Mucosa of stomach (tissue), 1 donor: ENCODE results near the gene CELSR1.
A peak's percentile ranks its signal among the peaks of the same experiment; 100 is the strongest.

Experiments used
- H3K27me3 ChIP-seq: one replicate; pipeline ENCODE4 v1.7.0; 2013; ENCODE audit warnings: mild to moderate bottlenecking, low read length; ENCODE audit not compliant: control insufficient read depth, insufficient read depth
- H3K36me3 ChIP-seq: one replicate; pipeline ENCODE4 v1.7.0; 2013; ENCODE audit warnings: low read length; ENCODE audit not compliant: control insufficient read depth, insufficient read depth
- H3K4me1 ChIP-seq: one replicate; pipeline ENCODE4 v1.7.0; 2013; ENCODE audit warnings: mild to moderate bottlenecking, low read length; ENCODE audit not compliant: control insufficient read depth, insufficient read depth
- H3K4me3 ChIP-seq: one replicate; pipeline ENCODE4 v1.7.0; 2013; ENCODE audit warnings: low read length
- H3K9ac ChIP-seq: one replicate; pipeline ENCODE4 v1.7.0; 2013; ENCODE audit warnings: mild to moderate bottlenecking, low read length, moderate library complexity
- H3K9me3 ChIP-seq: one replicate; pipeline ENCODE4 v1.7.0; 2013; ENCODE audit warnings: mild to moderate bottlenecking, low read length, moderate library complexity; ENCODE audit not compliant: control insufficient read depth
- donor health status: Pancreatic carcinoma.

The CELSR1 gene

DNA sequence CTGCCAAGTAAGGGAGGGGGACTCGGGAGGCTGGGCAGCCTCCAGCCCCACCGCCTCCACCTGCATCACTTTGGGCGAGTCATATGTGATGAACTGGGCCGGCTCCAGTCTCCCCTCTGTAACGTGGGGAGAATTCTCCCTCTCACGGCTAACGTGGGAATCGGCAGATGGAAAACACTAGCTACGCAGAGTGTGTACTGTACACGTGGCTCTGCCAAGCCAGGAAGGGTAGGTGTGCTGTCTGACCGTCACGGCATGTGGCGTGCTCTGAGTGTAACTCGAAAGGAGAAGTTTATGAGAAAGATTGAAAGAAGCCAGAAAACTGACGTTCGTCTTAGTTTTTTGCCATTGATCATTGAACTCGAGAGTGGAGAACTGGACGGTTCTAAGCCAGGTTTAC is 188.2 kb downstream of the CELSR1 start:
- no peak overlapping the region for H3K4me3 ChIP-seq
- no peaks in the 10 kb centered on the region for H3K9me3 ChIP-seq
- no peak overlapping the region for H3K9ac ChIP-seq
- peaks cover 15% of the 10 kb centered on the region for H3K36me3 ChIP-seq
- H3K4me1 ChIP-seq = no peaks in the 10 kb centered on the region
- H3K27me3 ChIP-seq = no peaks in the 10 kb centered on the region

DNA sequence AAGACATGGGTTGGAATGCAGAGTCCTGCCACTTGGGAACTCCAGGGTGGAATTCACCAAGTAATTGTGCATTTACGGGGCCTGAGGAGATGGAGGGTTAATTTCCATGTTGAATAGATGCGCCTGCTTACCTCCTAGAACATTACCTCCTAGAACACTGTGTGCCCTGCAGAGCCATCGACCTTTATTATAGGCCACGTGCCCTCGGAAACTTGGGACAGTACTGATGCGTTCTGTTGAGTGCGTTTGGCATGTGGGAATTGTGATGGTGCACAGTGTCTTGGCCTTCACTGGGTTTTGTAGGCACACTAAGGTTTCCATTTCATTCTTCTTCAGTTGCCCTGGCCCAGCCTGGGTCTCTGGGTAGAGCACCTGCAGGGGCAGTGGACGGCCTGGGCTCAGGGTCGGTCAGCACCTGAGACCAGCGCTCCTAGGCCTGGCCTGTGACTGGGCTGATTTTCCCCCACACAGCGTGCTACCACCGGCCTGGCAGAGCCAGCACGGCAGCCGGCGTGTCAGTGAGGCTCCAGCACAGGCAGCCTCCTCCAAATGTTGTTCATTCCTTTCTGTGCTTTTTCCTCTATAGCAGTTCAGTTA is 189.2 kb downstream of the CELSR1 start:
- no peaks in the 10 kb centered on the region for H3K27me3 ChIP-seq
- no peaks in the 10 kb centered on the region for H3K4me1 ChIP-seq
- H3K4me3 ChIP-seq = no peak overlapping the region
- H3K9ac ChIP-seq = no peak overlapping the region
- no peaks in the 10 kb centered on the region for H3K9me3 ChIP-seq
- H3K36me3 ChIP-seq = peaks cover 11% of the 10 kb centered on the region

DNA sequence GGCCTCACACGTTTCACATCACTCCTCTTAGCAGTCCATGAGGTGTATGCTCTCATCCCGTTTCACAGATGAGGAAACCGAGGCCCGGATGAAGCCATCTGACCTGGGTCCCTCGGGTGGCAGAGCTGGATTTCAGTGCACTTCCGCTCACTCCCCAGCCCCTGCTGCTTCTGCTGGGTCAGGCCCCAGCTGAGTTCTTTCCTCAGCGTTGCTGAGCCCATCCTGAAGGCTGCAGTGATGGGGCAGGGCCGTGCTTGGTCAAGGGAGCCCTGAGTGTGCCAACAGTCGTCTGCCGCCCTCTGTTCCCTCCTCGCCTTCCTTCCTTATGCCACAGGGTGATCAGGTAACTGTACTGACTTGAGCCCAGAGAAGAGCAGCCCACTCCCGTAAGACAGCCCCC is 189.8 kb downstream of the CELSR1 start:
- Histone ChIP-seq H3K4me3 (no peak overlapping the region), H3K9me3 (no peaks in the 10 kb centered on the region), H3K4me1 (no peaks in the 10 kb centered on the region), H3K27me3 (no peaks in the 10 kb centered on the region), H3K36me3 (peaks cover 8% of the 10 kb centered on the region), H3K9ac (no peak overlapping the region)

DNA sequence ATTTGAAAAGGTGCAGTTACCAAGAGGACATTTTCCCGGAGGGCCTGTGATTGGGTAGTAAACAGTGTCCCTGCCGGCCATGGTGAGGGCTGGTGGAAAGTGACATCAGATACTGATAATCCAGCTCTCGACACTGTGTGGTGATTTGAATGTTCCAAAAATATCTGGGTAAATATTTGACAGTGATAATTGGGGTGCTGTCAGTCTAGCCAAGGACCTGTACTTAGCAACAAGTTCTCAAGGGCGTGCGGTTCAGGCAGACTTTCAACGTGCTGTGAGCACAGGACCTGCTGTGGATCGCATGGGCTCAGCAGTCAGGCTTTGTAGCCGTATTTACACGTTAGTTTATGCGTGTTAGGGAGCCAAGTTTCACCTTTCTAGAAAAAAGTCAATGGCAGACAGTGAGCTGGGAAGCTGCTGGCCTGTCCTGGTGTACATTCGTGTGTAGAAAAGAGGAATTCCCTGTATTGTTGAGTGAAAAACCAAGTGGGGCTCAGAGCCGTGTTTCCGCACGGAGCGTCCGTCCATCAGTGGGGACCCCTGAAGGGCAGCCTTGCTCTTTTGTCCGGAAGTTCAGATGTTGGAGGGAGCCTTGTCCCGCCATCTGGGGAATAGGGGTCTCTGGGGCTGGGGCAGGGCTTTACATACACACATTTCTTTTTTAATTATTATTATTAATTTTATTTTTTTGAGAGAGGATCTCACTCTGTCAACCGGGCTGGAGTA is 190.6 kb downstream of the CELSR1 start:
- Histone ChIP-seq H3K36me3 (peaks cover 8% of the 10 kb centered on the region), H3K27me3 (no peaks in the 10 kb centered on the region), H3K9ac (no peak overlapping the region), H3K4me1 (no peaks in the 10 kb centered on the region), H3K4me3 (no peak overlapping the region), H3K9me3 (no peaks in the 10 kb centered on the region)

DNA sequence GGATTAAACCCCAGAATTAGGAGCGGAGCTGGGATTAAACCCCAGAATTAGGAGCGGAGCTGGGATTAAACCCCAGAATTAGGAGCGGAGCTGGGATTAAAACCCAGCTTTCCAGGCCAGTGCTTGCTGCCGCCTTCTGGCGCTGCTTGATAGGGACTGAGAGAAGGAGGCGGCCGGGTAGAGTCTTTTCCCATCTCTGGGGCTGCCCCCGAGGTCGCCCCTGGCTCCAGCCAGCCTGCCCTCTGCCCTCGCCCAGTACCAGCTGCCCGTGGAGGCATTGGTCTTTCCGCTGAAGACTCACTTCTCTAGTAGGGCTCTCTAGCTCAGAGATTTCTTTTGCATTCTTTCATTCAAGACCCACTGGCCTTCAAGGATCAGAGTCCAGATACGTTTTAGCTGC is 196.7 kb downstream of the CELSR1 start:
- no peak overlapping the region for H3K9ac ChIP-seq
- H3K36me3 ChIP-seq = no peaks in the 10 kb centered on the region
- H3K4me1 ChIP-seq = peaks cover 8% of the 10 kb centered on the region
- no peaks in the 10 kb centered on the region for H3K9me3 ChIP-seq
- H3K4me3 ChIP-seq = no peak overlapping the region
- no peaks in the 10 kb centered on the region for H3K27me3 ChIP-seq

DNA sequence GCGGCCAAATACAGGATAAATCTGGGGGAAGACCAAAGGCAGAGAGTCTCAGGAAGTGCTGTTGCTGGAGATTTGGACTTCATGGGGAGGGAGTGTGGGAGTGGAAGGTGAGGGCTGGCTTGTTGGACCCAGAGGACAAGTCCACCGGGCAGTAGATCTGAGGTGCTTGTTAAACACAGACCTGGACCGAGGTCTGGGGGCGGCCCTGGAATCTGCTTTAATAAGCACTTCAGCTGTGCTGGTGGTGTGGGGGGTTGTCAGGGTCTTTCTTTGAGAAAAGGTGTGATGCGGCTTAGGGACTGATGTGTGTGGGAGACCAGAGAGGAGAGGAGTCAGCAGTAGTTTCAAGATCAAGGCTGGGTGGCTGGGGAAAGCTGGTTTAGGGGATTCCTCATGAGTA is 197.5 kb downstream of the CELSR1 start:
- Histone ChIP-seq H3K36me3 (no peaks in the 10 kb centered on the region), H3K4me1 (peaks cover 8% of the 10 kb centered on the region), H3K9me3 (no peaks in the 10 kb centered on the region)

DNA sequence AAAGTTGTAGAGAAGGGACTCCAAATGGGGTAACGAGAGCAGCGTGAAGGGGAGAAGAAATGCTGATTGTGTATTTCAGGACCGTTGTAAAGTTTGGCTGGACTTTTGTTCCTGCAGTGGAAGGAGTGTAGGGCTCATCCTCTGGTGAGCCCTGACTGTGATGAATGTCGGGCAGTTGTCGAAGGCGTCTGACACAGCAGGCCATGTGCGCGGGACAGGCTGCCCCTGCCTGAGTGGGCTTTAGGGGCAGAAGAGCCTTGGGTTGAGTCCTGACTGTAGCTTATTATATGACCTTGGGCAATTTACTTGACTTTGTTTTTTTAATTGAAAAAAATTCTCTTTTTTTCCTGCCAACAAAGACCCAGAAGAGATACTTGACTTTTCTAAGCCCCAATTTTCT is 198.8 kb downstream of the CELSR1 start:
- no peak overlapping the region for H3K4me3 ChIP-seq
- no peak overlapping the region for H3K9ac ChIP-seq
- H3K36me3 ChIP-seq = no peaks in the 10 kb centered on the region
- H3K4me1 ChIP-seq = peaks cover 8% of the 10 kb centered on the region
- no peaks in the 10 kb centered on the region for H3K27me3 ChIP-seq
- H3K9me3 ChIP-seq = no peaks in the 10 kb centered on the region

More for the DNA sequence above, 197.5 kb downstream of the CELSR1 start:
- Histone ChIP-seq H3K27me3 (no peaks in the 10 kb centered on the region), H3K4me3 (no peak overlapping the region), H3K9ac (no peak overlapping the region)

DNA sequence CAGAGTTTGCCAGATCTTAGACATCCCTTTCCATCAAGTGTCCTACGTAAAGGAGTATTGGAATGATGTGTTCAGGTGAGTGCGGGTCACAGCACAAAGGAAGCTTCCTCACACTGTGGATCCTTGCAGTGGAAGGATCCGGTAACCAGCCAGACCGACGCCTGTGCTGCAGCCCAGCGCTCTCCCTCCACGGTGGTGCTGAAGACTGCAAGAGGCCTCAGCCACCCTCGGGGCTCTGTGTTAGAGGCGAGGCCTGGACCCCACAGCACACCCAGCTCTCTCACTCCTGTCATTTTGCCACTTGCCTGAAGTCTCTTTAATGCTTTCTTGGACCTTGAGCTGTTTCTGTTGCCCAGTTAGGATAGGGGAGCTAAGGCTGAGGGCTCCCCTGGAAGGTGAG is 199.6 kb downstream of the CELSR1 start:
- Histone ChIP-seq H3K36me3 (no peaks in the 10 kb centered on the region), H3K4me1 (peaks cover 8% of the 10 kb centered on the region), H3K9me3 (no peaks in the 10 kb centered on the region), H3K9ac (no peak overlapping the region), H3K27me3 (no peaks in the 10 kb centered on the region), H3K4me3 (no peak overlapping the region)

DNA sequence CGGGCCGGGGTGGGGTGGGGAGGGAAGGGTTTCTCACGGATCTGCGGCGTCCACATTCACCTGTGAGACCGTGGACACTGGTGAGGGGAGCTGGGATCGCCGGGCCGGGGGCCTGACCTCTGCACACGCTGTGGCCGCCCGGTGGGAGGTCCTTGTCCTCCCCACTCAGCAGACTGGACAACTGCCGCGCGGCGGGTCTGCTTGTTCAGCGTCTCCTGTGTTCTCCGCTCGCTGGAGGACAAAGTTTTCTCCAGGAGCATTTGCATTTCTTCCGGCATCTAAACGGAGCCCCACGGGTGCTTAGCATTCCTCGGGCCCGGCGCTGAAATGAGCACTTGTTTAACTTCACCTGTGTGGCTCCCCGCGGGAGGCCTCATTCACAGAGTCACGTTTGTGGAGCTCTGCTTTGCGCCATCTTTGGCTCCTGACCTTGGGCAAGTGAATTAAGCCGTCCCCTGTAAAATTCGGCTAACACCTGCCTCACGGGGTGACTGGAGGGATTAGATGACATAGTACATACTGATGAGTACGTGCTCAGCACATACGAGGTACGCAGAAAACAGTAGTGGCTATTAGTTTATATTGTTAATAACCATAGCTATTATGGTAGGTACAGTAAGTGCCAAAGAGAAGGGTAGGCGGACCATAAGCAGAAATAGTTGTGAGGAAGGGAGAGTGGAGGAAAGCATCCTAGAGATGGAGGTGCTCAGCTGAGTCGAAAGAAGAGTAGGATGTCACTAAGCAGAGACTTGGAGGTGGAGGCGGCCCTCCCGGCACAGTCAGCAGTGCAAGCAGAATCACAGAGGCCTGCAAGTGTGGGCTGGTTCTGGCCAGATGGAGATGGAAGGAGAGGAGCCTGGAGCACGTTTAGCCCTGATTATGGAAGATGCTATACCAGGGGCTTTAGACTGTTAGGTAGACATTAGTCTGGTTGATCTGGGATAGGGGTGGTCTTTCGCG is 201.0 kb downstream of the CELSR1 start:
- Histone ChIP-seq H3K9me3 (no peaks in the 10 kb centered on the region), H3K36me3 (no peaks in the 10 kb centered on the region), H3K4me1 (peaks cover 8% of the 10 kb centered on the region), H3K4me3 (peak overlapping the region; percentile 63), H3K27me3 (no peaks in the 10 kb centered on the region), H3K9ac (peak overlapping the region; percentile 92)

DNA sequence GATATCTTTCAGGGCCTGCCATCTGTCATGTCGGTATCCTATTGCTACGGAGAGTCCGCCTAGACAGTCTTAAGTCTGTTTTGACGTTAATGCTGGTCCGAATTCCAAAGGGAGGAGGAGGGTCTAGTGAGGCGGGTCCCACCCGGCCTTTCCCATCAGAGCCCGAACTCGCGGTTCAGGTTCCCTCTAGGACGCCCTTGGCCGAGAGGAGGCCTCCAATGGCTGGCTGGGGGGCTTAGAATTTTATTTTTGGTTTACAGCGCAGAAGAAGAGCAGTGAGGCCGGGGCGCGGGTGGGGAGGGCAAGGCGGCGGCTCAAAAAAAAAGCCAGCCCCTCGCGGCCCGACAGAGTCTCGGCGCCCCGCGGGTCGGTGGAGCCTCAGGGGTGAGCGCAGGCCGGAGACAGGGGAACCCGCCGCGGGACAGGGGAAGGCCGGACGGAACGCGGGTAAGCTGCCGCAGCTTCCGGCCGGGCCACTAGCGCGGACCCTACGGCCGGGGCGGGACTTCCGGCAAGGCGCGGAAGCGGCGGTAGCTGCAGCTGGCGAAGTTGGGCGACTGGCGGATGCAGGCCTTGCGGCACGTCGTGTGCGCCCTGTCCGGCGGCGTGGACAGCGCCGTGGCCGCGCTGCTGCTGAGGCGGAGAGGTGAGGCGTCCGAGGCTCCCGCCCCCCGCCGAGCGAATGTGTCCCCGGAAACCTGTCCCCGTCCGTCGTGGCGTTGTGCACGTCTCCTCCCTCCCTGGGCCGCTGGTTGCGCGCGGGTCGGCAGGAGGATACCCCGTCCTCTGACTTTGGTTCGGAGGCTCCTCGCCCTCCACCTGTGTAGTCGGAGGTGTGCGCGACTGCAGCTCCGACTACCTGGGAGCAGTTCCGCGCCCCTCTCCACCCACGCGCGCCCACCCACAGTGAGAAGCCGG is 202.0 kb downstream of the CELSR1 start, which contains the start of gene TRMU:
Gene TRMU, plus strand, starts transcription at position 514 of the 918 bp plus-strand sequence. Its CDS starts 51 bp downstream, at position 565.
- Histone ChIP-seq H3K9me3 (no peaks in the 10 kb centered on the region), H3K27me3 (no peaks in the 10 kb centered on the region), H3K36me3 (no peaks in the 10 kb centered on the region), H3K4me3 (peak within 1 kb of the TSS; percentile 63), H3K4me1 (peaks cover 8% of the 10 kb centered on the region), H3K9ac (peak within 1 kb of the TSS; percentile 92)

DNA sequence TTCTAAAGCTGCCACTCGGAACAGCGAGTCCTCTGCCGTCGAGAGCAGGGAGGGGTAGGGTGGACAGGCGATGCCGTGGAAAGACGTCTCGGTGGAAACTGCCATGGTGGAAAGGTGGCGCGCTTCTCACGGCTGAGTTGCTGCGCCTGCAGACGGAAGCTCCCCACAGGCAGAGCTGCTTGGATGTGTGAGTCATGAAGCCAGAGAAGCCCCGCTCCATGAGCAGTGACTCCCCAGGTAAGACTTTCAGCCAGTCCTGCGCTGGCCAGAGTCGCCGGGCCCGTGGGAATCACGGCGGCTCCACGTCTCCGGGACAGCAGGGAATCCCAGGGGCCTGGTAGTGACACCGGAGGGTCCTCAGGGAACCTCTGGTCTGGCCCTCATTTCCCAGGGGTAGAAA is 205.9 kb downstream of the CELSR1 start:
- H3K27me3 ChIP-seq = no peaks in the 10 kb centered on the region
- no peaks in the 10 kb centered on the region for H3K9me3 ChIP-seq
- no peak overlapping the region for H3K4me3 ChIP-seq
- H3K36me3 ChIP-seq = no peaks in the 10 kb centered on the region
- no peak overlapping the region for H3K9ac ChIP-seq
- H3K4me1 ChIP-seq = peaks cover 2% of the 10 kb centered on the region
